NCI-H146 treated with DMSO at 0.1 percent for 48 hours (cell line): ENCODE measurements around the gene DCAF6.
A peak's percentile ranks its signal among the peaks of the same experiment; 100 is the strongest.

Experiments
- DNase-seq: peaks from one replicate; lab custom pipeline; 2025; ENCODE audit not compliant: unreplicated experiment; lab: John Stamatoyannopoulos, UW

The DCAF6 gene

DNA sequence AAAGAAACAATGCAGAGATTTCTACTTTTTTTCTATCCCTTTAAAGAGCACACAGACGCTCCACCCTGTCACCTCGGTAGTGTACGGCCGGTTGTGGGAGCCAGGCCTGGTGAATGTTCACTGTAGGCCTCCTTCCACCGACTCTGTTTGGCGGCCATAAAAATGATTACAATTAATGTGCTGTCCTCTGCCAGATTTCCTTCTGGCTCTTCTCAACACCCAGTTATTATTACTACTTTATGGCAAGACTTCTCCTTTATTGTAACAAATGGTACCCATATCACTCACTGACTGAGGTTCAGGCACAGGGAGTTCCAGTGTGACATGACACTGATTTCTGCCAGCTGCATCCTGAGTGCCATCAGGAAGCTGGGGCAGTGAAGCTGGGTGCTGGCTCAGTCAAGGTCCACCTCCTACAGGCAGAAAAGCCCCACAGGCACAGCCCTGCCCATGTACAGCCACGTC is 162.9 kb downstream of the DCAF6 start:
- no peak for DNase-seq

GRCh38 chr1:168100315-168101002 is 164.0 kb downstream of the DCAF6 start:
- DNase-seq: no peak

DNA sequence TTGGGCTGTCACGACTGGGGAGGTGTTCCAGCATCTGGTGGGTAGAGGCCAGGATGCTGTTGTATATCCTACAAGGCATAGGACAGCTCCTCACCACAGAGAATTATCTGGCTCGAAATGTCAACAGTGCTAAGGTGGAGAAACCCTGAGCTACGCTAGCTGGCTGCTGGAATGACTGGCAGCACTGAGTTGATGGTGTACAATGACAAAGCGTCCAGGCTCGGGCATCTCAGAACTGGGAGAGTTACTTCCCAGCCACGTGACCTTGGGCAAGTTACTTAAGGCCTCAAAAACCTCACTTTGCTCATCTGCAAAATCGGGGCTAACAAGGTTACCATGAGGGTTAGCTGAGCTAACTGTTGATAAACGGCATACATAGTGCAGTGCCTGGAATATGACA is 164.9 kb downstream of the DCAF6 start:
- DNase-seq: no peak

GRCh38 chr1:168102487-168102886 is 166.0 kb downstream of the DCAF6 start:
- DNase-seq: no peak

DNA sequence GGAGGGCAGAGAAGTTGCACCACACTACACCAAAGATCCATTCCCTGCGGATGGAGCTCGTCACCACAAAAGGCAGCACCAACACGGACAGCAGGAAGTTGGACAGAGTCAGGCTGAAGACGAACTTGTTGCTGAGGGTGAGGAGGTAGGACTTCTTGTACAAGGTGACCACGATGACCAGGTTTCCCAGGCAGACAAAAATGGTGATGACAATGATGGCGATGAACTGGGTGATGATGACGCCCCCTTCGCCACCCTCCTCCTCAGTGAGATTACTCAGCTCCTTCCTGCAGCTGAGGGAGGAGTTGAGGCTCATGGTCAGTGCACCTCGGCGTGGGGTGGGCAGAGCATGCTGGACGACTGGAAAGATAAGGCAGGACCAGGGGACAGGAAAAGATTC is 168.1 kb downstream of the DCAF6 start:
- DNase-seq: no peak

GRCh38 chr1:168105846-168106245 is 169.4 kb downstream of the DCAF6 start:
- no peak for DNase-seq

GRCh38 chr1:168106274-168106673 is 169.8 kb downstream of the DCAF6 start:
- DNase-seq: no peak

GRCh38 chr1:168110896-168111545 is 174.5 kb downstream of the DCAF6 start:
- no peak for DNase-seq

- DNase-seq: no peak
These were observed 176.3 kb downstream of the DCAF6 start for GRCh38 chr1:168112673-168113305.

DNA sequence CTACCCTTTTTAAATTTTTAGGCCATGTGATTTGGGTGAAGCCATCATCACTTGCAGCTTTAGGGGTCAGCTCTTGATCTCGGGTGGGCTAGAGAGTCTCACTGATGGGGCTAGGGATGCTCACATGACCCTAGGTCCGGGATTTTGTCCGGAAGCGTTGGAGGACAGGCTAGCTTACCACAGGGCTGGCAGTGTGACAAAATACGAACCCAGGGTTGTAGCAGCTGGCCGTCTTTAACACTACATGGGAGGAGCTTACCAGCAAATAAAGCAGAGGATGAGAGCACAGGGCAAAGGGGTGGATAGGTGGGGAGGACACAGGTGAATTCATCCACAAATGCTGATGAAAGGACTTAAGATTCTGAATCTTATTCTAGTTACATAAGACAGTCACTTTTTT is 178.4 kb downstream of the DCAF6 start:
- no peak for DNase-seq

- DNase-seq: peak; percentile 85
These were observed 179.9 kb downstream of the DCAF6 start for GRCh38 chr1:168116327-168116799.

DNA sequence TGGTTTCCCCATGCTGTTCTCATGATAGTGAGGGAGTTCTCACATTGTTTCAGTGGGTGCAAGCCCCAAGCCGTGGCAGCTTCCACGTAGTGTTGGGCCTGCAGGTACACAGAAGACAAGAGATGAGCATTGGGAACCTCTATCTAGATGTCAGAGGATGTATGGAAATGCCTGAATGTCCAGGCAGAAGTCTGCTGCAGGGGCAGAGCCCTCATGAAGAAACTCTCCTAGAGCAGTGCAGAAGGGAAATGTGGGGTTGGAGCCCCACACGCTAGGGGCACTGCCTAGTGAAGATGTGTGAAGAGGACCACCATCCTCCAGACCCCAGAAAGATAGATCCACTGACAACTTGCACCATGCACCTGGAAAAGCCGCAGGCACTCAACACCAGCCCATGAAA is 183.3 kb downstream of the DCAF6 start:
- DNase-seq: no peak

DNA sequence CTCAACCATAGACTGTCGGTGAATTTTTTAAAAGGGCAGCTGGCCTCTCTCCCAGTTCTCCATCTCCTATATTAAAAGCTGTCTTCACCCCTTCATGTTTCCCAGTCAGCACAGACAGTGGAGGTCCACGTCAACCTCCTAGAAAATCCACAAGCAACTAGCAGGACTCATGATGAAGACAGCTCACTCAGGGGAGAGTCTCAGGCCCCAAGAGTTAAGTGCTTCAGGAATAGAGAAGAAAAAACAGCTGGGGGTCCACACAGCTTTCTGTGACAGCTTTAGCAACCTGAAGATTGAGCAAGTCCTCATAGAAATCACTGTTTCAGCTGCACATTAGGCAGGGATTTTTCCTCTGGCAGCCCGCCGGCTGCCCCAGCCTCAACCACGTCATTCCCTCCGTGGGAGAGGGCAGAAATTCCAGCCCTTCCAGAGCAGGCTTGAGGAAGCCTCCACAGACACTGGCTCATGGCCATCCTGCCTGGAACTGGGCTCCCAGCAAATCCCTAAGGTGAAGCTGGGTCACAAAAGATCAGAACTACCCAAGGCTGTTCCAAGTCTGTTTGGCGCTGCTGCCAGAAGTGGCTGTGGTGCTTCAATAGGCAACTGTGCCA is 185.0 kb downstream of the DCAF6 start:
- DNase-seq: no peak

DNA sequence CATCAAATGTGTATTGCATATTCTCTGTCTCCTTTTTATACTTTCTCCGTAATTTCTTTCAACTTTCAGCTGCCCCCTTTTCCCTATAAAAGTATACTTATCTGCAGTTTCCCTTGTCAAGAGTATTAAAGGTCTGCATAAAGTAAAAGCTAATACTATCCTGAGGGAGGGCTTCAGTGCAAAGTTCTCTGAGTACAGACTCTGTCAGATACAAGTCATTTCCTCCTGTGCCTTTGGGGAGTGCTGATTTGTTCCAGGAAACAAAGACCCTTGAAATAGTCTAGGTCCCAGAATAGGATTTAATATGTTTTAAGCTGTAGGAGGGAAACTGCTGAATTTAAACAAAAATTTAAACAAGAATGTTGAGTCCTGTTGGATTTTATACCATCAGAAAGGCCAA is 188.6 kb downstream of the DCAF6 start:
- DNase-seq: no peak
